Stimulated activated CD4-positive, alpha-beta T cell treated with anti-CD3 and anti-CD28 coated beads, Interleukin-1b, Interleukin-23, amount 100 ng/mL, for 4 hours (primary cell): ENCODE results near the gene EFEMP2.
A peak's percentile ranks its signal among the peaks of the same experiment; 100 is the strongest.
"Not testable (repeated sequence)": the region's sequence is repeated elsewhere in the genome, so short reads cannot be mapped to it uniquely, and the experiment has no call there.

ENCODE experiments used
- DNase-seq, 2 donors: peaks; one replicate each; pipeline ENCODE4 v3.0.0-alpha.2; 2020; ENCODE audit warnings: low read depth in 2 of 2

Gene EFEMP2

GRCh38 chr11:65854852-65855837 is 17.5 kb downstream of the EFEMP2 start:
- DNase-seq, result no peak

- no peak for DNase-seq
Measured at GRCh38 chr11:65854161-65854592, 18.4 kb downstream of the EFEMP2 start.

- no peak for DNase-seq
Measured at GRCh38 chr11:65853246-65853979, 19.2 kb downstream of the EFEMP2 start.

GRCh38 chr11:65852508-65853245 is 19.9 kb downstream of the EFEMP2 start:
- no peak for DNase-seq

- no peak for DNase-seq
Measured at GRCh38 chr11:65851811-65852507, 20.6 kb downstream of the EFEMP2 start.

- no peak for DNase-seq
Measured at GRCh38 chr11:65851083-65851579, 21.5 kb downstream of the EFEMP2 start.

- DNase-seq, result no peak
Measured at GRCh38 chr11:65850217-65851082, 22.1 kb downstream of the EFEMP2 start.

- no peak for DNase-seq
Measured at GRCh38 chr11:65849771-65850216, 22.8 kb downstream of the EFEMP2 start.

GRCh38 chr11:65849366-65849765 is 23.2 kb downstream of the EFEMP2 start:
- DNase-seq, result no peak

- DNase-seq, result not testable (repeated sequence)
Measured at GRCh38 chr11:65848693-65849092, 23.9 kb downstream of the EFEMP2 start.

- no peak for DNase-seq
Measured at GRCh38 chr11:65847746-65848145, 24.9 kb downstream of the EFEMP2 start.

GRCh38 chr11:65844231-65844872 is 28.2 kb downstream of the EFEMP2 start:
- no peak for DNase-seq

GRCh38 chr11:65843811-65844210 is 28.8 kb downstream of the EFEMP2 start:
- DNase-seq, result no peak

GRCh38 chr11:65842144-65842543 is 30.5 kb downstream of the EFEMP2 start:
- no peak for DNase-seq

GRCh38 chr11:65834202-65834601 is 38.4 kb downstream of the EFEMP2 start:
- DNase-seq, result no peak

- peak; percentile 90 to 93 for DNase-seq
Measured at GRCh38 chr11:65833297-65834030, 39.1 kb downstream of the EFEMP2 start, which contains the start of gene SNX32. SNX32 (plus strand) TSS chr11:65833963; CDS start chr11:65834066, 103 bp downstream.

- not testable (repeated sequence) for DNase-seq
Measured at GRCh38 chr11:65832231-65832630, 40.4 kb downstream of the EFEMP2 start.

GRCh38 chr11:65829459-65829858 is 43.1 kb downstream of the EFEMP2 start:
- DNase-seq, result no peak
